Measurements from ENCODE around the gene CYB561D2. TPM values are rescaled to one million over a fixed set of nuclear protein-coding genes. Genes with fewer than 3 reads are reported as not detected.

Gene CYB561D2
- total and polyA plus RNA-seq, 9 of the 15 experiments (the other 6 are each of a cell fraction or from before 2014, with no cell fraction given) = 4.2 to 16.6 (median 9.4) TPM

GRCh38 chr3:50321336-50322114 is 29.1 kb upstream of the CYB561D2 start:
- peaks cover 33 to 75% of the 10 kb centered on the region in 2 experiments for H3K4me1 ChIP-seq (replicated peaks in 1 of 2; ENCODE audit: control insufficient read depth in 2 of 2, insufficient read depth in 2 of 2, low read length in 2 of 2)
- ChIA-PET CTCF (ENCODE audit: low intra/inter-chr PET ratio) (no interaction called here), POLR2A (interaction anchor here (1.0 kb wide), 1 partner anchor 18 kb away, joined by 4 read pairs; the partner anchor contains the start of gene HYAL1)
- H3K27ac ChIP-seq (ENCODE audit: extremely low read depth, low read depth, low read length) = peak overlapping the region; percentile 100
- H3K4me3 ChIP-seq = peak overlapping the region; percentile 81
- intact Hi-C loops (cut with micrococcal nuclease) (no loop called here), in situ Hi-C loops (cut with MboI) (no loop called here)
- no peaks in the 10 kb centered on the region for H4K20me1 ChIP-seq (replicated peaks; ENCODE audit: control insufficient read depth, insufficient read depth, low read length)
- H3K27me3 ChIP-seq (ENCODE audit: control insufficient read depth in 2 of 2, insufficient read depth in 2 of 2, low read length in 2 of 2) = no peaks in the 10 kb centered on the region
- no peaks in the 10 kb centered on the region for H3K9me3 ChIP-seq (replicated peaks; ENCODE audit: control insufficient read depth, insufficient read depth, low read depth, low read length)
- ATAC-seq = peak; percentile 90
- peak overlapping the region; percentile 90 for H3K4me2 ChIP-seq (ENCODE audit: insufficient read depth, low read length)
- peaks cover 22% of the 10 kb centered on the region for H3K79me2 ChIP-seq (ENCODE audit: control insufficient read depth, insufficient read depth, low read length)
- FAIRE-seq = peak; percentile 71
- no peaks in the 10 kb centered on the region for H3K9me1 ChIP-seq (ENCODE audit: control insufficient read depth, insufficient read depth, low read length)
- under 1% methylated on average over 33 of the region's 59 CpGs for WGBS (ENCODE audit: insufficient coverage, low coverage, missing lambda C conversion rate)
- peaks cover 43% of the 10 kb centered on the region; the same call in 2 of the 3 replicates for H3K36me3 ChIP-seq (ENCODE audit: control insufficient read depth, insufficient read depth, low read length)
- no TSS peak for BruUV-seq (replicated peaks)
- peak; percentile 68 to 90 (median 78) for DNase-seq (ENCODE audit: extremely low read depth in 1 of 4, low spot score in 3 of 4)
- H3K9ac ChIP-seq (ENCODE audit: insufficient read depth in 1 of 2, low read depth in 2 of 2, low read length in 2 of 2) = peak overlapping the region; percentile 98
- peak overlapping the region; percentile 99 for H2AFZ ChIP-seq (ENCODE audit: low read depth, low read length)
- TF ChIP-seq TBP (optimal IDR thresholded peaks at IDR 0.05; ENCODE audit: low read depth, low read length) (peak; percentile 27), NUFIP1 (IDR thresholded peaks at IDR 0.05; ENCODE audit: partially characterized antibody) (peak; percentile 73), CEBPB (tag; IDR thresholded peaks at IDR 0.05) (no peak), RAD21 (CRISPR knock-in tag; conservative IDR thresholded peaks at IDR 0.05 in 1 of 2, IDR thresholded peaks at IDR 0.05 in 1 of 2) (no peak), TAL1 (IDR thresholded peaks at IDR 0.05) (no peak), SAFB (IDR thresholded peaks at IDR 0.05; ENCODE audit: borderline replicate concordance, low read depth, low read length) (no peak), KAT8 (IDR thresholded peaks at IDR 0.05; ENCODE audit: low read depth) (no peak), FOSL1 (tag; conservative IDR thresholded peaks at IDR 0.05) (0 out of 2 replicates have a peak, but pooled peaks have one; percentile 16), KLF6 (CRISPR knock-in tag; IDR thresholded peaks at IDR 0.05; ENCODE audit: borderline replicate concordance) (no peak), SREBF1 (IDR thresholded peaks at IDR 0.05; ENCODE audit: borderline replicate concordance, low read depth, low read length) (0 out of 2 replicates have a peak, but pooled peaks have one; percentile 51), FOXK2 (conservative IDR thresholded peaks at IDR 0.05 in 1 of 2, IDR thresholded peaks at IDR 0.05 in 1 of 2; ENCODE audit: low read depth in 2 of 2) (peak in 1 of 2 experiments; percentile 99; a peak in 2 of 4 replicates), PBX2 (CRISPR knock-in tag; IDR thresholded peaks at IDR 0.05; ENCODE audit: low read depth) (no peak), PBX2 (tag; conservative IDR thresholded peaks at IDR 0.05; ENCODE audit: low read depth) (no peak), ATF7 (IDR thresholded peaks at IDR 0.05) (peak; percentile 100), RBFOX2 (IDR thresholded peaks at IDR 0.05; ENCODE audit: low read depth, low read length) (peak; percentile 55), LEF1 (IDR thresholded peaks at IDR 0.05) (no peak), SIN3A (IDR thresholded peaks at IDR 0.05; ENCODE audit: borderline replicate concordance in 2 of 2, control insufficient read depth in 1 of 2, low read depth in 2 of 2, low read length in 2 of 2) (peak in 1 of 2 experiments; percentile 85; a peak in 3 of 4 replicates)
- TF ChIP-seq, protein P1, sequence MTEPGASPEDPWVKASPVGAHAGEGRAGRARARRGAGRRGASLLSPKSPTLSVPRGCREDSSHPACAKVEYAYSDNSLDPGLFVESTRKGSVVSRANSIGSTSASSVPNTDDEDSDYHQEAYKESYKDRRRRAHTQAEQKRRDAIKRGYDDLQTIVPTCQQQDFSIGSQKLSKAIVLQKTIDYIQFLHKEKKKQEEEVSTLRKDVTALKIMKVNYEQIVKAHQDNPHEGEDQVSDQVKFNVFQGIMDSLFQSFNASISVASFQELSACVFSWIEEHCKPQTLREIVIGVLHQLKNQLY (CRISPR knock-in tag; conservative IDR thresholded peaks at IDR 0.05) = no peak
